RWPE2 (cell line): ENCODE measurements around the gene TMED10.

Experiments
- ATAC-seq: fragments of 200-7000 bp; cut with Tn5 transposase; 3 replicates; pipeline ENCODE4 v1.9.1; 2021; ENCODE audit warnings: low read depth
- DNase-seq: peaks from one replicate; pipeline ENCODE4 v3.0.0-alpha.2; 2020; ENCODE audit warnings: low spot score
- H3K27ac ChIP-seq: fragments of 450-650 bp; 2 replicates; pipeline ENCODE4 v1.5.1; 2017; ENCODE audit warnings: mild to moderate bottlenecking; ENCODE audit not compliant: poor library complexity, severe bottlenecking
- H3K27me3 ChIP-seq: fragments of 250-450 bp; sonication (Bioruptor Pico); 2 replicates; pipeline ENCODE4 v1.5.1; 2021; ENCODE audit warnings: mild to moderate bottlenecking, moderate library complexity; ENCODE audit not compliant: insufficient read depth, poor library complexity, severe bottlenecking
- H3K36me3 ChIP-seq: fragments of 250-450 bp; sonication (Bioruptor Pico); 2 replicates; pipeline ENCODE4 v1.5.1; 2020; ENCODE audit warnings: low read depth, mild to moderate bottlenecking, moderate library complexity
- H3K4me1 ChIP-seq: fragments of 250-450 bp; sonication (Bioruptor Pico); 2 replicates; pipeline ENCODE4 v1.5.1; 2021; ENCODE audit warnings: mild to moderate bottlenecking, moderate library complexity; ENCODE audit not compliant: insufficient read depth, poor library complexity, severe bottlenecking
- H3K4me3 ChIP-seq: fragments of 250-450 bp; sonication (Bioruptor Pico); 2 replicates; pipeline ENCODE4 v1.5.1; 2021; ENCODE audit warnings: mild to moderate bottlenecking, moderate library complexity; ENCODE audit not compliant: severe bottlenecking
- H3K9me3 ChIP-seq: fragments of 250-450 bp; sonication (Bioruptor Pico); 2 replicates; pipeline ENCODE4 v1.5.1; 2021; ENCODE audit warnings: mild to moderate bottlenecking, moderate library complexity; ENCODE audit not compliant: severe bottlenecking
- CTCF ChIP-seq: fragments of 450-650 bp; IDR thresholded peaks from one replicate; pipeline ENCODE4 v1.5.1; 2017; ENCODE audit warnings: mild to moderate bottlenecking, moderate library complexity; ENCODE audit not compliant: poor library complexity, severe bottlenecking

TMED10 gene

GRCh38 chr14:75092698-75093097 is 83.7 kb downstream of the TMED10 start:
- no peak overlapping the region for H3K4me3 ChIP-seq
- peaks cover 90% of the 10 kb centered on the region for H3K36me3 ChIP-seq
- H3K27me3 ChIP-seq = no peaks in the 10 kb centered on the region
- H3K27ac ChIP-seq = no peak overlapping the region
- no peak for ATAC-seq
- H3K9me3 ChIP-seq = no peaks in the 10 kb centered on the region
- no peak for DNase-seq
- no peak for TF ChIP-seq CTCF
- no peaks in the 10 kb centered on the region for H3K4me1 ChIP-seq

GRCh38 chr14:75091251-75091650 is 85.2 kb downstream of the TMED10 start:
- Histone ChIP-seq H3K36me3 (peaks cover 90% of the 10 kb centered on the region), H3K9me3 (no peaks in the 10 kb centered on the region), H3K4me3 (no peak overlapping the region), H3K27ac (no peak overlapping the region), H3K27me3 (no peaks in the 10 kb centered on the region), H3K4me1 (no peaks in the 10 kb centered on the region)
- no peak for ATAC-seq
- no peak for TF ChIP-seq CTCF
- DNase-seq = no peak

- no peaks in the 10 kb centered on the region for H3K4me1 ChIP-seq
- H3K27me3 ChIP-seq = no peaks in the 10 kb centered on the region
- H3K9me3 ChIP-seq = no peaks in the 10 kb centered on the region
- DNase-seq = no peak
- ATAC-seq = no peak
- no peak for TF ChIP-seq CTCF
- H3K36me3 ChIP-seq = peaks cover 90% of the 10 kb centered on the region
- no peak overlapping the region for H3K27ac ChIP-seq
- no peak overlapping the region for H3K4me3 ChIP-seq
These were observed 86.1 kb downstream of the TMED10 start for GRCh38 chr14:75090353-75090752.

GRCh38 chr14:75088566-75089373 is 87.6 kb downstream of the TMED10 start:
- H3K9me3 ChIP-seq = no peaks in the 10 kb centered on the region
- H3K4me1 ChIP-seq = no peaks in the 10 kb centered on the region
- peak; percentile 95 for TF ChIP-seq CTCF
- DNase-seq (no peak), ATAC-seq (peak; percentile 73)
- no peak overlapping the region for H3K27ac ChIP-seq
- H3K27me3 ChIP-seq = no peaks in the 10 kb centered on the region
- peaks cover 90% of the 10 kb centered on the region for H3K36me3 ChIP-seq
- no peak overlapping the region for H3K4me3 ChIP-seq

- no peak for ATAC-seq
- Histone ChIP-seq H3K27ac (no peak overlapping the region), H3K4me3 (no peak overlapping the region), H3K9me3 (no peaks in the 10 kb centered on the region), H3K27me3 (no peaks in the 10 kb centered on the region), H3K4me1 (no peaks in the 10 kb centered on the region), H3K36me3 (peaks cover 90% of the 10 kb centered on the region)
- no peak for DNase-seq
- TF ChIP-seq CTCF = no peak
These were observed 88.3 kb downstream of the TMED10 start for GRCh38 chr14:75088153-75088552.
